Measurements from ENCODE around the gene RTN4RL1.

Gene RTN4RL1

GRCh38 chr17:1995907-1996799, 29.0 kb downstream of the RTN4RL1 start:
- no peak for TF ChIP-seq CTCF (IDR thresholded peaks at IDR 0.05; ENCODE audit: low read depth, low read length)
- in situ Hi-C loops (cut with HindIII; ENCODE audit: low sequenced_read_pairs) = no loop called here
- no peak for DNase-seq (ENCODE audit: low read depth, low spot score)
- no peak overlapping the region for H3K4me3 ChIP-seq (ENCODE audit: low read depth, low read length)

- H3K4me3 ChIP-seq (ENCODE audit: low read depth, low read length) = no peak overlapping the region
- no peak for DNase-seq (ENCODE audit: low read depth, low spot score)
- in situ Hi-C loops (cut with HindIII; ENCODE audit: low sequenced_read_pairs) = no loop called here
- no peak for TF ChIP-seq CTCF (IDR thresholded peaks at IDR 0.05; ENCODE audit: low read depth, low read length)
Observed at GRCh38 chr17:1995321-1995892, 29.7 kb downstream of the RTN4RL1 start.

GRCh38 chr17:1994707-1995106, 30.4 kb downstream of the RTN4RL1 start:
- no peak for DNase-seq (ENCODE audit: low read depth, low spot score)
- in situ Hi-C loops (cut with HindIII; ENCODE audit: low sequenced_read_pairs) = no loop called here
- TF ChIP-seq CTCF (IDR thresholded peaks at IDR 0.05; ENCODE audit: low read depth, low read length) = no peak
- no peak overlapping the region for H3K4me3 ChIP-seq (ENCODE audit: low read depth, low read length)

GRCh38 chr17:1992541-1992940, 32.6 kb downstream of the RTN4RL1 start:
- TF ChIP-seq CTCF (IDR thresholded peaks at IDR 0.05; ENCODE audit: low read depth, low read length) = no peak
- DNase-seq (ENCODE audit: low read depth, low spot score) = no peak
- H3K4me3 ChIP-seq (ENCODE audit: low read depth, low read length) = no peak overlapping the region
- in situ Hi-C loops (cut with HindIII; ENCODE audit: low sequenced_read_pairs) = no loop called here

- TF ChIP-seq CTCF (IDR thresholded peaks at IDR 0.05; ENCODE audit: low read depth, low read length) = no peak
- in situ Hi-C loops (cut with HindIII; ENCODE audit: low sequenced_read_pairs) = no loop called here
- H3K4me3 ChIP-seq (ENCODE audit: low read depth, low read length) = no peak overlapping the region
- DNase-seq (ENCODE audit: low read depth, low spot score) = peak; percentile 68
Observed at GRCh38 chr17:1989135-1989534, 36.0 kb downstream of the RTN4RL1 start.

GRCh38 chr17:1986783-1987451, 38.2 kb downstream of the RTN4RL1 start:
- no peak for TF ChIP-seq CTCF (IDR thresholded peaks at IDR 0.05; ENCODE audit: low read depth, low read length)
- H3K4me3 ChIP-seq (ENCODE audit: low read depth, low read length) = no peak overlapping the region
- DNase-seq (ENCODE audit: low read depth, low spot score) = no peak
- in situ Hi-C loops (cut with HindIII; ENCODE audit: low sequenced_read_pairs) = no loop called here
